Gastrocnemius medialis (tissue), 4 donors: ENCODE results near the gene PECR. TPM values are rescaled to one million over a fixed set of nuclear protein-coding genes. Genes with fewer than 3 reads are reported as not detected.
A peak's percentile ranks its signal among the peaks of the same experiment; 100 is the strongest.

Experiments used
- ATAC-seq, 2 donors: fragments of 150-250 bp; one replicate each; pipeline ENCODE4 v1.9.1; 2016
- DNase-seq, 2 donors: peaks; one replicate each; pipeline ENCODE4 v3.0.0-alpha.2; 2019
- H3K27ac ChIP-seq, 4 donors: fragments of 200-600 bp; sonication (generic); 1 replicate in 1 of 4; 2 replicates in 3 of 4; pipeline ENCODE4 v1.5.1; 2016 to 2018; ENCODE audit warnings: mild to moderate bottlenecking in 2 of 4, moderate library complexity in 1 of 4
- H3K27me3 ChIP-seq, 3 donors: fragments of 200-600 bp; sonication (generic) in 2 of 3; 1 replicate in 1 of 3; 2 replicates in 2 of 3; pipeline versions ENCODE4 v1.5.1 to v1.6.0; 2016 to 2019; ENCODE audit warnings: mild to moderate bottlenecking in 1 of 3, moderate library complexity in 1 of 3
- H3K36me3 ChIP-seq, 2 donors: fragments of 200-600 bp; sonication (generic) in 1 of 2; one replicate each; pipeline ENCODE4 v1.5.1; 2017 to 2018
- H3K4me1 ChIP-seq, 2 donors: fragments of 200-600 bp; sonication (generic) in 1 of 2; one replicate each; pipeline ENCODE4 v1.5.1; 2016 to 2017; ENCODE audit warnings: mild to moderate bottlenecking in 2 of 2
- H3K4me3 ChIP-seq, 4 donors: fragments of 200-600 bp; sonication (generic) in 3 of 4; 1 replicate in 1 of 4; 2 replicates in 3 of 4; pipeline ENCODE4 v1.5.1; 2016 to 2019; ENCODE audit warnings: mild to moderate bottlenecking in 2 of 4
- H3K9me3 ChIP-seq, 3 donors: fragments of 200-600 bp; sonication (generic) in 2 of 3; 1 replicate in 1 of 3; 2 replicates in 2 of 3; pipeline ENCODE4 v1.5.1; 2016 to 2019
- CTCF ChIP-seq, 5 experiments: fragments of 450-650 bp in 3 of 5; fragments of 200-600 bp in 2 of 5; sonication (generic) in 2 of 5; IDR thresholded peaks in 4 of 5; conservative IDR thresholded peaks in 1 of 5; 1 replicate in 4 of 5; 2 replicates in 1 of 5; pipeline ENCODE4 v1.5.1; 2016 to 2019; ENCODE audit warnings: antibody characterized with exemption in 5 of 5, mild to moderate bottlenecking in 3 of 5, moderate library complexity in 3 of 5
- POLR2A ChIP-seq, 2 donors: fragments of 450-650 bp; IDR thresholded peaks; one replicate each; pipeline ENCODE4 v1.6.1; 2017; ENCODE audit warnings: antibody characterized with exemption in 2 of 2, mild to moderate bottlenecking in 2 of 2, moderate library complexity in 2 of 2
- in situ Hi-C, 4 donors: fragments of 200-750 bp; cut with MboI; loops; one replicate each; pipeline versions ENCODE4 v1.15.0 to v1.8.0; 2017; ENCODE audit warnings: low sequenced_read_pairs in 4 of 4
- intact Hi-C: fragments of 100-400 bp; cut with DNase I; formaldehyde crosslinking; loops from one replicate; pipeline ENCODE4 v1.15.1; 2023; ENCODE audit warnings: low total_unique reads
- total RNA-seq, 4 donors: library from RNA; depleted of rRNA; stranded (reverse); fragments of >200 nt; gene quantifications; one replicate each; pipeline versions ENCODE4 v1.1.0 to v1.2.3, GENCODE V29; 2016

The PECR gene
- total RNA-seq, 4 donors from 2014 or later = 0.42 to 7.5 (median 1.5) TPM

GRCh38 chr2:216108967-216109921 lies 27.6 kb upstream of the PECR start, which contains the start of gene XRCC5:
Gene XRCC5 (plus strand): TSS chr2:216109348. CDS start chr2:216109437, 89 bp downstream.
- Histone ChIP-seq H3K4me3 (peak within 1 kb of the TSS; percentile 78 to 94 (median 88)), H3K27ac (peak within 1 kb of the TSS; percentile 86 to 94 (median 90)), H3K4me1 (peaks cover 18 to 26% of the 10 kb centered on the region in 2 donors), H3K36me3 (peaks cover 0 to 35% of the 10 kb centered on the region in 2 donors), H3K9me3 (no peaks in the 10 kb centered on the region), H3K27me3 (peaks cover 0 to 6% (median 2%) of the 10 kb centered on the region in 3 donors)
- peak; percentile 99 for ATAC-seq
- DNase-seq = peak; percentile 92 to 96
- in situ Hi-C loops = loop anchor here in 3 of 4 donors (25.0 kb wide), 1 partner anchor 303 kb away; the partner anchor contains the start of gene SMARCAL1 (in 3 of the 3)
- intact Hi-C loops = no loop called here
- TF ChIP-seq POLR2A (IDR thresholded peaks at IDR 0.05) (peak; percentile 17 to 46), CTCF (IDR thresholded peaks at IDR 0.05 in 4 of 5, conservative IDR thresholded peaks at IDR 0.05 in 1 of 5) (no peak)

GRCh38 chr2:216108310-216108966 lies 26.8 kb upstream of the PECR start:
- ATAC-seq (no peak), DNase-seq (no peak)
- in situ Hi-C loops (loop anchor here in 3 of 4 donors (25.0 kb wide), 1 partner anchor 304 kb away; the partner anchor contains the start of gene SMARCAL1 (in 3 of the 3)), intact Hi-C loops (no loop called here)
- peaks cover 0 to 27% of the 10 kb centered on the region in 2 donors for H3K36me3 ChIP-seq
- peaks cover 16 to 22% of the 10 kb centered on the region in 2 donors for H3K4me1 ChIP-seq
- no peaks in the 10 kb centered on the region for H3K9me3 ChIP-seq
- peak overlapping the region; percentile 32 to 94 (median 64) for H3K4me3 ChIP-seq
- peak overlapping the region; percentile 67 to 94 (median 90) for H3K27ac ChIP-seq
- H3K27me3 ChIP-seq = peaks cover 0 to 6% (median 2%) of the 10 kb centered on the region in 3 donors
- TF ChIP-seq POLR2A (IDR thresholded peaks at IDR 0.05) (no peak), CTCF (IDR thresholded peaks at IDR 0.05 in 4 of 5, conservative IDR thresholded peaks at IDR 0.05 in 1 of 5) (no peak)

GRCh38 chr2:216107760-216108159 lies 26.2 kb upstream of the PECR start:
- intact Hi-C loops = no loop called here
- ATAC-seq = no peak
- H3K27me3 ChIP-seq = peaks cover 0 to 6% (median 2%) of the 10 kb centered on the region in 3 donors
- no peak overlapping the region for H3K27ac ChIP-seq
- H3K4me3 ChIP-seq = no peak overlapping the region
- in situ Hi-C loops = loop anchor here in 3 of 4 donors (25.0 kb wide), 1 partner anchor 305 kb away; the partner anchor contains the start of gene SMARCAL1 (in 3 of the 3)
- TF ChIP-seq CTCF (IDR thresholded peaks at IDR 0.05 in 4 of 5, conservative IDR thresholded peaks at IDR 0.05 in 1 of 5) (no peak), POLR2A (IDR thresholded peaks at IDR 0.05) (no peak)
- H3K4me1 ChIP-seq = peaks cover 16 to 18% of the 10 kb centered on the region in 2 donors
- no peak for DNase-seq
- peaks cover 0 to 20% of the 10 kb centered on the region in 2 donors for H3K36me3 ChIP-seq
- H3K9me3 ChIP-seq = no peaks in the 10 kb centered on the region

GRCh38 chr2:216107320-216107719 lies 25.7 kb upstream of the PECR start:
- no peak for DNase-seq
- TF ChIP-seq CTCF (IDR thresholded peaks at IDR 0.05 in 4 of 5, conservative IDR thresholded peaks at IDR 0.05 in 1 of 5) (no peak), POLR2A (IDR thresholded peaks at IDR 0.05) (no peak)
- Histone ChIP-seq H3K4me3 (no peak overlapping the region), H3K27me3 (peaks cover 0 to 6% (median 2%) of the 10 kb centered on the region in 3 donors), H3K36me3 (peaks cover 0 to 16% of the 10 kb centered on the region in 2 donors), H3K4me1 (peaks cover 16 to 18% of the 10 kb centered on the region in 2 donors), H3K27ac (no peak overlapping the region), H3K9me3 (no peaks in the 10 kb centered on the region)
- ATAC-seq = no peak
- in situ Hi-C loops (loop anchor here in 3 of 4 donors (25.0 kb wide), 1 partner anchor 305 kb away; the partner anchor contains the start of gene SMARCAL1 (in 3 of the 3)), intact Hi-C loops (no loop called here)
